ENCODE data around the gene TTC3. TPM values are rescaled to one million over a fixed set of nuclear protein-coding genes. Genes with fewer than 3 reads are reported as not detected.

Gene TTC3
- total RNA-seq, 6 experiments from 2014 or later, result 46.7 to 68.7 (median 54.2) TPM

GRCh38 chr21:37079211-37079824 lies 6.3 kb downstream of the TTC3 start:
- H3K27me3 ChIP-seq, result no peaks in the 10 kb centered on the region
- no peak overlapping the region for H3K27ac ChIP-seq
- no peaks in the 10 kb centered on the region for H3K36me3 ChIP-seq
- H3K4me1 ChIP-seq, result peaks cover 0 to 29% (median 6%) of the 10 kb centered on the region in 4 donors
- no peaks in the 10 kb centered on the region for H3K9me3 ChIP-seq
- intact Hi-C loops (cut with DNase I), result no loop called here
- ATAC-seq (peak in 3 of 4 donors; percentile 27 to 61 (median 30)), DNase-seq (no peak)
- H3K4me3 ChIP-seq, result no peak overlapping the region
- 83% methylated on average over 3 of the region's 6 CpGs for WGBS (ENCODE audit: insufficient coverage, low coverage, low lambda C conversion rate, missing lambda C conversion rate)
- TF ChIP-seq CTCF (IDR thresholded peaks at IDR 0.05) (peak in 2 of 4 donors; percentile 16 to 44), POLR2A (IDR thresholded peaks at IDR 0.05) (no peak)

GRCh38 chr21:37082375-37082774 lies 9.3 kb downstream of the TTC3 start:
- Histone ChIP-seq H3K9me3 (no peaks in the 10 kb centered on the region), H3K27me3 (no peaks in the 10 kb centered on the region), H3K36me3 (no peaks in the 10 kb centered on the region), H3K27ac (no peak overlapping the region), H3K4me1 (peaks cover 0 to 19% (median 6%) of the 10 kb centered on the region in 4 donors), H3K4me3 (no peak overlapping the region)
- WGBS (ENCODE audit: insufficient coverage, low coverage, low lambda C conversion rate, missing lambda C conversion rate), result 0% methylated on average over 1 of the region's 1 CpG
- TF ChIP-seq CTCF (IDR thresholded peaks at IDR 0.05) (no peak), POLR2A (IDR thresholded peaks at IDR 0.05) (no peak)
- no peak for DNase-seq
- peak in 3 of 4 donors; percentile 8 to 35 (median 27) for ATAC-seq
- intact Hi-C loops (cut with DNase I), result no loop called here

- DNase-seq, result no peak
- no peaks in the 10 kb centered on the region for H3K36me3 ChIP-seq
- no peaks in the 10 kb centered on the region for H3K27me3 ChIP-seq
- ATAC-seq, result peak; percentile 84 to 92 (median 86)
- no peaks in the 10 kb centered on the region for H3K9me3 ChIP-seq
- no peak for TF ChIP-seq POLR2A (IDR thresholded peaks at IDR 0.05)
- TF ChIP-seq CTCF (IDR thresholded peaks at IDR 0.05), result no peak
- intact Hi-C loops (cut with DNase I), result no loop called here
- no peak overlapping the region for H3K27ac ChIP-seq
- peaks cover 0 to 19% (median 6%) of the 10 kb centered on the region in 4 donors for H3K4me1 ChIP-seq
- H3K4me3 ChIP-seq, result no peak overlapping the region
Measured at GRCh38 chr21:37082856-37083528, 9.9 kb downstream of the TTC3 start.

- DNase-seq, result no peak
- no peaks in the 10 kb centered on the region for H3K9me3 ChIP-seq
- TF ChIP-seq POLR2A (IDR thresholded peaks at IDR 0.05), result no peak
- TF ChIP-seq CTCF (IDR thresholded peaks at IDR 0.05), result no peak
- no peak overlapping the region for H3K27ac ChIP-seq
- intact Hi-C loops (cut with DNase I), result no loop called here
- no peaks in the 10 kb centered on the region for H3K36me3 ChIP-seq
- H3K4me3 ChIP-seq, result no peak overlapping the region
- WGBS (ENCODE audit: insufficient coverage, low coverage, low lambda C conversion rate, missing lambda C conversion rate), result 82% methylated on average over 3 of the region's 3 CpGs
- peaks cover 0 to 19% (median 6%) of the 10 kb centered on the region in 4 donors for H3K4me1 ChIP-seq
- H3K27me3 ChIP-seq, result no peaks in the 10 kb centered on the region
- ATAC-seq, result no peak
Measured at GRCh38 chr21:37085726-37086125, 12.7 kb downstream of the TTC3 start.

All from right lobe of liver (tissue), 6 donors.